Activated gamma-delta T cell treated with anti-CD3 and anti-CD28 coated beads, Interleukin-2, amount 50 U/mL, for 16 hours (primary cell): Measurements from ENCODE around the gene GPC6.

Source experiments
- DNase-seq: peaks from one replicate; pipeline ENCODE4 v3.0.0-alpha.2; 2020; ENCODE audit warnings: low read depth

The GPC6 gene

DNA sequence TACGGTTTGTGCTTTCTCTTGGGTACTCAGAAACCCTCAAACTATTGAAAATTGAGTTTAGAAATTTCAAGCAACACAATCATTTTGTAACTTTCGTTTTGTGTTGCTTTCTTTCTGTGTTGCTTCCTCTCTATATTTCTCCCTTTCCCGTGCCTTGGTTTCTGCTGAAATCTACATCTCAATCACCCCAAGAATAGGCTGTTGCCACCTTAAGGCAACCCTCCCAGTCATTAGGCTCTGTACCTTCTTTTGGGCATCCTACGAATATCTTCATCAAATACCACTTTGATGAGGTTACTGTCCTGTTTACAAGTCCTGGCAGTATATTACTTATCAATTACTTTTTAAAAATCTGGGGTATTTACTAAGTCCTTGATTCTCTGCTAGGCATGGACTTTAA is 621.6 kb downstream of the GPC6 start:
- no peak for DNase-seq

DNA sequence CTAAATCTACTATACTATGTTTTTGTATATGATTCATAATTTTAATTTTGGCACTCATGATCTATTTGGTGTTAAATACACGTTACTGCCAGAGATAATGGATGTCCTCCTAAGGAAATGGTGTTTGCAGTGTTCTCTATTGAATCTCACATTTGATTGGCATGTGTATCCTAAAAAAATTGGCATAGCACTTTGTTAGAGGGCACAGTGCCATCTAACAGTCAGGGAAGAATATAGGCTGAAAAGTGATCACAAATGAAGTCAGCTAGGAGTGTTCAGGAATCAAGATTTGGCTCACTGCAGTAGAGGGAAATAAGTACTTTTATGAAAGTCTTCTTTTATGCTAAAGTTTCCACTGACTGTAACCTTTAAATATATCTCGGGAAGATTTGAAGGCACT is 624.6 kb downstream of the GPC6 start:
- DNase-seq: no peak

DNA sequence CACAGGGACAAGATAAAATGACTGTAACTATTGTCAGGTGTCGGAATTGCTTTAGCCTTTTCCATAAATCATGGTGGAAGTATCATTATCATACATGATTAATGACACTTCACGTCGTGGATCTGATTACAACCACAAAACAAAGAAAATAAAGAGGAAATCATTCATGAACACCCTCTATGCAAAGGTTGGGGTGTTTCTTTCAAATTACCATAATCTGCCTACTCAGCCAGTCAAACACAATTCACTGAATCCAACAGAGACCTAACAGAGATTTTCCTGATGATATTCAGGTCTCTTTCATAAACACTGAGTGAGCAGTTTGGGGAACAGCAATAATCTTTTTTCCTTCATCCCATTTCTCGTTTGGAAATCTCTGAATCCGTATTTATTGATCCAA is 627.3 kb downstream of the GPC6 start:
- no peak for DNase-seq

DNA sequence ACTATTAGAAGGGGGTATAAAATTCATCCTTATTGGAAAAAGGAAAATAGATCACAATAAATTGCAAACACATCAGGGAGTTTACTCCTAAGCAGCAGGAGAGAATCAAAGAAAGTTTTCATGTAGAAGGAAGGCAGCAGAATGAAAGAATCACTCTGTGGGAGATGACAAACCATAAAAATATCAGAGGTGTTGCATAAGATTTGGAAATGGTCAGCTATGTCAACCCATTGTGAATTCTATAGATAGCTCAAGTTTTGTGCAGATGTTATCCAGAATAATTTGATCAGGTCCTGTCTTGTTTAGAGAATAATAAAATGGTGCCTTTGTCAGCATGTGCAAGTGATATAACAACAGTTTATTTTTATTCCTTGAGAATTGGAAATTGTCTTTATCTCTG is 630.5 kb downstream of the GPC6 start:
- DNase-seq: no peak

DNA sequence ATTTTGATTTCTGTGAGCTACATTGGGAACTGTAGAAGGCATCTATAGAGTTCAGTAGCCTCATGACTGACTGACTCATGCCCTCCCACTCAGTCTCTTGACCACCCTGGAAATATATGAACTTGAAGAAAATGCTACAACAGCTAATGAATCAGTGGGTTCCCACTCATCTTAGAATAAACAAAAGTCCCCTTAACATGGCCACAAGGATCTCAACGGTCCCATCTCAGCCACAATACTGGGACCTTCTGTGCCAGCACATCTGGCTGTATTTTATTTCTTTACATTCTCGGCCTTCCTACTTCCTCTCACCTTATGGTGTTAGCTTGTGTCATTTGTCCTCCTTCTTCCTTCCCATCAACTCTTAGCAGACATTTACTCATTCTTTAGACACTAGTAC is 633.1 kb downstream of the GPC6 start:
- no peak for DNase-seq

DNA sequence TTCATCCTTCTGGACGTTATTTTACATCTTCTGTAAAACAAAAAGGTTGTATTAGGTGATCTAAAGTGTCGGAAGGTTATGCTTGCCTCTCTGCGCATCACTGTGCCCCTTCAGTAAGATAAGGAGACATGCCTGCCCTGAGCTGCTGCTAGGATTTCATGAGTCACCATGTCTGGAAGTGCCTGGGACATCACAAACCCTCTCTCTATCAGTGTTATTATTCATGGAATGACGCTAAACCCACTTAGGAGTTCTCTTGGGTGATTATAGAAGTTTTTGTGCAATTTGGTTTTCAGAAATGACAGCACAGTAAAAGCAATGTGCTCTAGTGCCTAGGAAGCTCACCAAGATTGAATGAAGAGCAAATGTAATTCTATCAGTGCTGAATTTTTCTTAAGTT is 635.2 kb downstream of the GPC6 start:
- DNase-seq: no peak

DNA sequence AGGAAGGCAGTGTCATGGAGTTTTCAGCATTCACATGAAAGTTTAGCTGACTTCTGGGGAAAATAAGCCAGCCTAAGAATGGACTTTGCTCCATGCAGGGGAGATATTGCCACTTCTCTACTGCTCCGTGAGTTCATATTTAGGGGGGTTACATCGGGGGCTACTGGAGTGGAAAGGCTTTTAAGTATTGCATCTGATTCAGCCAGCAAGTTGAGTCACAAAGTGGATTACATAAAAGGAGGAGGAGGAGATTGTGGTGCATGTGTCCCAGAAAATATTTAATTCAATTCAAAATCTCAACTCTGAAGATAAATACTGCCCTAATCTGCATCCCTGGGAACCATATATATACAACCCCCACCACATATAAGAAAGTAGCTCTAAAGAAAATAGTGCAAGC is 635.7 kb downstream of the GPC6 start:
- DNase-seq: no peak

DNA sequence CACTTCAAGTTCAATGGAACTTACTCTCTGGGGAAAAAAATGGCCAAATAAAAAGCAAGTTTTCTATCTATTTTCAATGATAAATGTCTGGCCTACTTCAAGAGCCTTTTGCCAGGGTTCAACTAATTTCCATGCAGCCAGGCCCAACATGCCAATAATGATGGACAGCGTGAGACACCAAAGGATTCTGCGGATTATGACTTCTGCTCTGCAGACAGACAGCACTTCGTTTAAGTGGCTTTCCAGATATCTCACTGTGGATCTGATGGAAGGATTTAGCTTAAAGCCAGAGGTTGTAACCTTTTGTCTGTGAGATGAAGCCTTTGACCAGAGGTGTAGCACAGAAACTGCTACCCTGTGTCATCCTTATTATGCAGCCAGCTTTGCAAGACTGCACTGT is 638.6 kb downstream of the GPC6 start:
- no peak for DNase-seq

DNA sequence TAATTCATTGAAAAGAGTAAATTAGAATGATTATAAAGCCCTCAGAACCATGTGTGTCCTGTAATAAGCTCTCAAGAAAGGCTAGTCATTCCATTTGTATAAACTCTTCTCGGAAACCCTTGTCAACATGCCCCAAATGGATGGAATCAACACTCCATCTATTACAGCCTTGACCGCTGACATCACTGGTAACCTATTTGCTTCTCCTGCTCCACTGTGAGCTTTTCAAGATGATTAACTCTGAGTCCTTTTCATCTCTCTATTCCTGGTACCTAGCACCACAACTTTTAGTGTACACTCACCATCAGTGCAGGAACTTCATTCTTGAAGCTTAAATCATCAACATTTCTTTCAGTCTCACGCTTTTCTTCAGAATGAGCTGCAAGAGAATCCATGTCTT is 640.9 kb downstream of the GPC6 start:
- DNase-seq: no peak

DNA sequence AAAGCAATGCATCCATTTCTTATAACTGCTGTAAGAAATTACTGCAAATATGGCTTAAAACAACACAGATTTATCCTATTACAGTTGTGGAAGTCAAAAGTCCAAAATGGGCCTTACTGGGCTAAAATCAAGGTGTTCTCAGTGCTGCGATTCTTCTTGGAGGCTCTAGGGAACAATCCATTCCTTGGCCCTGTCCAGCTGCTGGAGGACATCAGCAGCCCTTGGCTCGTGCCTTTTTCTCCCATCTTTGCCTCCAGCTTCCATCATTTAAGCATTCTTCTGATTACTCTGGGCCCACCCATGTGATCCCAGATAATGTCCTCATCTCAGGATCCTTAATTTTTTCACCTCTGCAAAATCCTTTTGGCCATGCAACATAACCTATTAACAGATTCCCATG is 645.8 kb downstream of the GPC6 start:
- no peak for DNase-seq

DNA sequence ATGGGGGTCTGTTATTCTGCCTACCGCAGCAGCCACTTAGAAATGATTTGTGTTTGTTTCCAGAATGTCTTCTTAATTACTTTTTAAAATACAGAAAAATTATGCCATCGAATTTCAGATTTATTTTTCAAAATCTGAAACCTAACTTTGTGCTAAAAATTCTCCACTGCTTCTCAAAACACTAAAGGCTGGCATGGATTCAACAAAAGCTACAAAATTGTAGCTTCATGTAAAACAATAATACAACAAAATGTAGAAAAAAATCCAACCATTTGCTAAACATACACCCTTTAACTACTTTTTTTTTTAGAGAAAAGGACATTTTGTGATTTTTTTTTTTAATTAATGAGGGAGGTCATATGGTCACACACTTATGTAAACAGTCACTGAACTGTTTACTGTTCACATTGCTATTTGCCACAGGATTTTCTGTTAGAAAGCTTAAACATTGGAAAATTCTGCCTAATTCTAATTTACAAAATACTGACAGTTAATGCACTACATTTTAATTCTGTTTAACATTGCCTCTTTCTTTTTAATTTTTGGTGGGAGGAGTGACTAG is 646.3 kb downstream of the GPC6 start:
- DNase-seq: no peak

DNA sequence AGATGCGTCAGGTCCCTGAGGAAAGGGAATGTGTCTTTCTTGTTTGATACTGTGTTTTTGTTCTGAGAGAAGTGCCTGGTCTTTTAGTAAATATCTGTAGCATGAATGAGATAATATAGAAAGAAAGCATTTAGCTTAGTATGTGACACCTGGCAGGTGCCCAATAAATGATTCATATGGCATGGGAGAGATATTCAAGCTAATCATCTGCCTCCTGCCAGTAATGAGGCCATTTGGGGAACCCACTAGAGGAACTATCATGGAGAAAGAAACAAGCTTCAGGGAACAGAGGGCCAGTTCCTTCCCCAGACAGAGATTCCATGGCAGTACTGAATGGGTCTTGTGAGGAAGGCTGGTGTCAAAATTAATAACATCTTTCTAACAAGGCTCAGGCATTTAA is 648.9 kb downstream of the GPC6 start:
- DNase-seq: no peak

DNA sequence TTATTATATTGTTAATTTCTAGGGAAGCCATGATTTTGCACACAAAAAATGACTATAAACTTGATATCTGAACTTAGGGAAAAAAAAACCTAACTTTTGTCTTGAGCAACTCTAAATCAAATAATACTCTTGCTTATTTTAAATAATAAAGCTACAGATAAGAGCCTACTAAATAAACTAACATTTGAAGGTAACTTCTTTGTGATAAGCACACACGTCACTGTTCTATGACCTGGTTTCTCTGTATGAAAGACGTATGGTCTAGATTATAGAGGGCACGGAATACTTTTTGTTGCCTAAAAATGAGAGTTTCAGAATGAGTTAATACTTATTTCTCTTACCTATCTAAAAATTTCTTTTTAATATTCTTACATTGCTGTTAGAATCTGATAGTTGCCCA is 649.6 kb downstream of the GPC6 start:
- no peak for DNase-seq

DNA sequence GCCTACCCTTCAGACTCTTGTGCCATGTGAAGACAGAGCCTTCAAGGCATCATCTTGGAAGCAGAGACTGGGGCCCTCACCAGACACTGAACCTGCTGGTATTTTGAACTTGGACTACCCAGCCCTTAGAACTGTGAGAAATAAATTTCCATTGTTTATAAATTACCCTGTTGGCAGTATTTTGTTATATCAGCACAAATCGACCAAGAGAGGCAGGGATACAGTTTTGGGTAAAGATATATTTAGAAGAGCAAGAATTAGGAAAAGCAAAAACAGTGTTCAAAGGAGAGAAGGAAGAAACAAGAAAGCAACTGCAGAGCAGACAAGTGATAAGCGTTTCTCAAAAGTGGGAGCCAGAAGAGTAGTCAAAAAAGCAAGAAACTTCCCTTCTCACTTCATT is 652.1 kb downstream of the GPC6 start:
- DNase-seq: no peak

DNA sequence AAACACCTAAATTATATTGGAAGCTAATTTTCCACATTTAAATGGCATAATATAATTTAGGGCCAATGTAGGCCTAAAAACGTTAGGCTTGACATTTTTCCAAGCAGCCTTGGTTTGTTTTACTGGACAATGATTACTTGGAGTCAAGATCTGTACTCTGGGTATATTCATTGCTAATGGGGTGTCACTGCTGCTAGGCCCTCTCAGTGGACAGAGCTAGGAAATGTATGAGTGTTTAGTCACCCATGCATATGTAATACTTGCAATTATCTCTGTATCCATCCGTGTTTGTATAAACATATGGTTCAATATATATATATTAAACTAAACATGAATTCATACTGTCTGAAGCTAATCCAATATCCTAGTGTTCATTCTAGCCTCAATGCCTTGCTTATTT is 654.8 kb downstream of the GPC6 start:
- no peak for DNase-seq

DNA sequence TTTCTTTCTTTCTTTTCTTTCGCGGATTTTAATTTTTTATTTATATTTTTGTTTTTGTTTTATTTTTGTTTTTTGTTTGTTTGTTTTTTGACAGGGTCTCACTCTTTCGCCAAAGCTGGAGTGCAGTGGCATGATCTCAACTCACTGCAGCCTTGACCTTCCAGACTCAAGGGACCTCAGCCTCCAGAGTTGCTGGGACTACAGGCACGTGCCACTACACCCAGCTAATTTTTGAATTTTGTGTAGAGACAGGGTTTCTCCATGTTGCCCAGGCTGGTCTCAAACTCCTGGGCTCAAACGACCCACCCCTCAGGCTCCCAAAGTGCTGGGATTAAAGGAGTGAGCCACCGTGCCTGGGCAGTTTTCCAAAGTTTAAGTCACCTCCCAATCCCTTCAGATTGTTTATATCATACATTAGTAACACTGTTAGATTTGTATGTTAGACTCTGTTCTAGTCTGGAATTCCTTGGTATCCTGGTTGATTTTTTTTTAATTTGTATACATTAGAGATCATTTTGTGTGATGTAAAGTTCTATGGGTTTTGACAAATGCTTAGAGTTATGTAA is 655.6 kb downstream of the GPC6 start:
- DNase-seq: no peak

DNA sequence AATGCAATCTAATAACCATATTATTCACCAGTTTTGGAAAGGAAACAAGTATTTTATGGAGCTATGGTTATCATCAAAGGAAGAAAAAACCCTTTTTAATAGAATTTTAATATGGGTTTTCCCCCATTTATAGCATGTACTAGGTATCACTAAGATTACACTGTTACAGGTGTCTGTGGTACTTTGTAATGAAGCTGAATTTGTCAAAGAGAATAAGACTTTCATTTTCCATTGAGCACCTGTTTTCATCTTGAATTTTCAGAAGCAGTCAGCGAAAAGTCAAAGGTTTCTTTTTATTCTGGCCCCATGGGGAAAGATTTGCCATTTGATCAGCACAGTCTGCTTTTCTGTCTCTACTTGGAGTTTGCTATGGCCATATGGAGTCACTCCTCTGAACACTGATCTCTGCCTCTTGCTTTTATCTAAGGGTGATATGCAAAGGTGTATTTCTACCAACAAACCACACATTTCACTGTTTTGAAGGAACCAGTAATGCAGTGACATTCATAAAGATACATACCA is 662.9 kb downstream of the GPC6 start:
- no peak for DNase-seq

DNA sequence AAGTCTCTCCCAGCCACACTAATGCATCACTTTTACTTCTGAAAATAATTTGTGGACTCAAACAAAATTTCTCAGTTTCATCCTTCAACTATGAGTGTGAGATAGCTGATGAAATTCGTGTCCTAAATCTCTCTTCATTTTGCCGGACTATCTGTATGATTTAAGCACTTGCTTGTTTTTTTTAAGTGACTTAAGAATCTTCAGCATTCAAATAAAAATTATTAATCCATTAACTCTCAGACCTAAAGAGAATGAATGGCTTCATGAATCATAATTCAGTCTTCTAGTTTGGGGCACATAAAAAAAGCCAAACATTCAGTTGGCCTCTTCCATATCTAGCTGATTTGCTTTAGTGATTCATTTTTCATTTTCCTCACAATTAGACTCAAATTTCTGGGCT is 673.4 kb downstream of the GPC6 start:
- no peak for DNase-seq

DNA sequence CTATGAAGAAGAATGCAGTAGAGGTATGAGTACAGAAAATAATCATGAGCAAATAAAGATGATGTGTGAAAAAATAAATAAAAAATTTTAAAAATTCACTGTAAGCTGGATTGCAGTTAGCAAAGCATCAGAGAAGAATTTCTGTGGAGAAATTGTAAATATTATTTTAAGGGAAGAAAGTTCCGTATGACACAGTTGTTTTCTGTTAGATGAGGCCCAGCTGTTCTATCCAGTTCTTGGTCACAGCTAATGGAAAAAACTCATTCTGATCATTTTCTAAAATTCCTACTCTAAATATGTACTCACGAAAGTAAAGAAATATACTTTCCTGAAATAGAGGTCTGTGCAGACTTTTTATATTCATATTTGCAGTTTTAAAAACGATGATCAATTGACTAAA is 674.1 kb downstream of the GPC6 start:
- no peak for DNase-seq

DNA sequence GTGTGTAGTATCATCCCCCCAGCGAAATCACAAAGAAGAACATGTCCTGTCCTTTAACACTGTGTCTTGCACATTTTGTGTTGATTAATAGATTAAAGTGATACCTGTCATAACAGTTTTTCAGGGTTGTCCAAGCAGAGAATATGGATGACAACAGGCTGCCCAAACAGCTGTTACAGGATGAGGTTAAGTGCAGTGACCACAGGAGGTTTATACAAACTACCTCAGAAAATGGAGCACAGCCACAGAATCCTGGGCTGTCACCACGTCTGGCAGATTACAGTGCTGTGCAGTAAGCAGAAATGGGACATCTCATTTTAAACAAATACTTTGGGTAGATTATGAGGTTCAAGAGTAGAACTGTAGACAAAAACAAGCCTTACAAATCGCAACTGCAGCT is 677.3 kb downstream of the GPC6 start:
- DNase-seq: no peak

DNA sequence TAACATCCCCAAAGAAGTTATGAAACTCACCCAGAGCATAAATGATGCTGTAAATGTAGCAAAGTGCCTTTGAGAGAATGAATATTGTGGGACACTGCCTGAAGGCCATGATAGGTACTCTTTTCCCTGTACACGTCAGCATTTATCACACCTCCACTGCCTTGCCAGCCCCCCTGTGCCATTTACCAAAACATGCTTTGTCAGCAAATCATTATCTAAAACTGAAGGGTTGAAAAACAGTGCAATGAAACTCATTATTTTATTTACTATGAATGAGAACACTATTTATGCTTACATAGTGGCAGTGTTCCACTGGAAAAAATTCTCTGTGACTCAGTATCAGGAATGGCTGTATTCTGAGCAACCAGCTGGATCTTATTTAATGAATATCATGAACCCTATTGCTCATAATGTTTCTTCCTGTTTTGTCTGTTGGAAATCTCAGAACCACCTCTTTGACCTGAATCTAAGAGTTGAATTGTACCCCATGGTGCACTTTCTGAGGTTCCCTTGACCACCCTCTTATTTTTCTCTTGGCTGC is 688.7 kb downstream of the GPC6 start:
- DNase-seq: no peak

DNA sequence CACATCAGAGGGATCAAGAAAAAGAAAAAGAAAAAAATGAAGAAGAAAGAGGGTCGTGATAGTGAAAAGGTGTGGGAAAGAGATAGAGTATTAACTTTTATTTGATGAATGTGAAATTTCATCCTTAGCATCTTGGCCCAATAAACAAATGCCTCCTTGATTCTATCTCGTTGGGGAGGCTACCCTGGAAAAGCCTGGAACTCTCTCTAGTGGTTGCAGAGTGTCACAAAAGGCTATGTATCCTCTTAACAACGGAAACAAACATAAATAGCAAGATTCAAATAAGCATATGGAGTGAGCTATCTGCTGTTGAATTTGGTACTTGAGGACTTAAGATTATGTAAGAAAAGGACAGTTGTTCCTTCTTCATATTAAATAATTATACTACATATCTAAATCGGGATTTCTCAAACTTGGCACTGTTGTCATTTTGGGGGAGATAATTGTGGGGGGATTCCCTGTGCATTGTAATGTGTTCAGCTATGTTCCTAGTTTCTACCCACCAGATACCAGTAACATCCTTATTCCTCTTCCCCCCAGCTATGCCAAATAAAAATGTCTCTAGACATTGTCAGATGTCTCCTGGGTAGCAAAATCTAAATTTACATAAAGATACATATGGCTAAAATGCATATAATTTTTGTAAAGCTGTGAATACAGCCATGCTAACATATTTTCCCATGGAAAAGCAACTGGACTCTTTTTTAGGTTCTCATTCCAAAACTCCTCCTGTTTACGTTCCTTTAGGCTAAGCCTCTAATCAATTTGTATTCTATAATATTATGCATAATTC is 695.7 kb downstream of the GPC6 start:
- no peak for DNase-seq

DNA sequence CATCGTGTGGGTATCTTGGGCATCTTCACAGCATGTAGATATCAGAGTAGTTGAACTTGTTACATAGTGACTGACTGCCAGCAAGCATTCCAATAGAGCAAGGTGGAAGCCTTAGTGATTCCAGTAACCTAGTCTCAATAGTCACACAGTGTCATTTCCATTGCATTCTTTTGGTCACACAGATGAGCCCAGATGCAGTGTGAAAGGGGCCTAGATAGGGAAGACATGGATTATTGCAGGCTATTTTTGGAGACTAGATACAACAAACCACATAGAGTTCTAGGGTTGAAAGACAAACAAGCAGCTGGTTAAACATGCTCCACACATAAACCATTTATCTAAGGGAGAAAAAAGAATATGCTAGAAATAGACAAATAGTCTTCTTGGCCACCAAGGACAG is 699.4 kb downstream of the GPC6 start:
- no peak for DNase-seq
